Stomach (tissue), 9 donors: Measurements from ENCODE around the gene L3MBTL3. TPM values are rescaled to one million over a fixed set of nuclear protein-coding genes. Genes with fewer than 3 reads are reported as not detected.

Experiments used
- DNase-seq, 2 donors: peaks; one replicate each; pipeline versions ENCODE4 v3.0.0 to v3.0.0-alpha.2; 2013 to 2019
- H3K27ac ChIP-seq, 5 donors: fragments of 200-600 bp in 4 of 5; sonication (generic) in 4 of 5; one replicate each; pipeline ENCODE4 v1.5.1; 2013 to 2019; ENCODE audit warnings: mild to moderate bottlenecking in 1 of 5, moderate library complexity in 1 of 5
- H3K27me3 ChIP-seq, 3 donors: fragments of 200-600 bp; sonication (generic); one replicate each; pipeline ENCODE4 v1.5.1; 2017 to 2019; ENCODE audit warnings: mixed run types in 1 of 3
- H3K36me3 ChIP-seq, 4 donors: fragments of 200-600 bp; sonication (generic); 1 replicate in 3 of 4; 2 replicates in 1 of 4; pipeline ENCODE4 v1.5.1; 2016 to 2019
- H3K4me1 ChIP-seq, 4 donors: fragments of 200-600 bp; sonication (generic); one replicate each; pipeline ENCODE4 v1.5.1; 2016 to 2019
- H3K4me3 ChIP-seq, 4 donors: fragments of 200-600 bp; sonication (generic) in 3 of 4; one replicate each; pipeline ENCODE4 v1.5.1; 2016 to 2019; ENCODE audit warnings: mild to moderate bottlenecking in 1 of 4
- H3K9me3 ChIP-seq, 4 donors: fragments of 200-600 bp; sonication (generic); one replicate each; pipeline ENCODE4 v1.5.1; 2016 to 2019
- EP300 ChIP-seq: sonication (generic); formaldehyde crosslinking; IDR thresholded peaks from one replicate; pipeline ENCODE4 v1.6.1; 2017; ENCODE audit warnings: antibody characterized with exemption
- POLR2A ChIP-seq, 4 donors: fragments of 450-650 bp; IDR thresholded peaks; one replicate each; pipeline ENCODE4 v1.6.1; 2016; ENCODE audit warnings: antibody characterized with exemption in 4 of 4, control low read depth in 2 of 4, mild to moderate bottlenecking in 1 of 4, moderate library complexity in 1 of 4
- POLR2AphosphoS5 ChIP-seq, 3 donors: sonication (generic); formaldehyde crosslinking; IDR thresholded peaks; one replicate each; pipeline ENCODE4 v1.6.1; 2016; ENCODE audit warnings: antibody characterized with exemption in 3 of 3
- WGBS, 5 donors: extraction: QIAGEN DNeasy Blood & Tissue Kit in 3 of 5; methylation state at CpG; one replicate each; pipeline versions ENCODE4 v1.1.5 to v1.1.7; 2013 to 2018; 5-methylcytosine and 5-hydroxymethylcytosine counted together
- intact Hi-C: fragments of 100-400 bp; cut with DNase I; formaldehyde crosslinking; loops from one replicate; pipeline ENCODE4 v1.15.1; 2023; ENCODE audit warnings: low total_unique reads
- polyA plus RNA-seq, 3 donors: library from polyadenylated mRNA; stranded (reverse); fragments of 200-250 nt; gene quantifications; one replicate each; pipeline ENCODE4 v1.2.3, GENCODE V29; 2013
- total RNA-seq, 5 donors: library from RNA; depleted of rRNA; stranded (reverse); fragments of >200 nt; gene quantifications; one replicate each; pipeline versions ENCODE4 v1.1.0 to v1.2.3, GENCODE V29; 2014 to 2016
- TF ChIP-seq, protein P1 (sequence below), 7 experiments: fragments of 450-650 bp in 4 of 7; fragments of 200-600 bp in 3 of 7; sonication (generic) in 3 of 7; IDR thresholded peaks; one replicate each; pipeline ENCODE4 v1.5.1; 2016 to 2019; ENCODE audit warnings: antibody characterized with exemption in 7 of 7, control low read depth in 2 of 7, mild to moderate bottlenecking in 1 of 7
- donor health status: healthy with polysubstance abuse.
- donor health status: Bipolar disorder and iron deficiency.
- donor health status: healthy.

The L3MBTL3 gene
- total and polyA plus RNA-seq, 8 donors, result 1.8 to 51.9 (median 3.1) TPM; not detected in 1

DNA sequence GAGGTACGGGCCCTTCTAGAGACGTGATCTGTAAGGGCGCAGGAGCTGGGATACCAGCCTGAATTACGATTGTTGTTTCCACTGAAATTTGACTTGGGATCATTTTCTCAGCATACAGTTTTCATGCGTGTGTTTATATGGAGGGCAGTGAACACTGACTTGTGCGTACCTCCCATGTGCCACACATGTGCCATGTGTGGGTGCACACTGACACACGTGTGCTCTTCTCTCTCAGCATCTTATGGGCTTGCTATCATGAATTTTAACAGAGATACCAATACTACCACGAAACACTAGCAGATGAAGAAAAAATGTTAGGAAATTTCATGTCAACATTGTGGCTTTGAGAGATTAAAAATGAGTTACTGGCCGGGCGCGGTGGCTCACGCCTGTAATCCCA lies 39.1 kb downstream of the L3MBTL3 start:
- intact Hi-C loops, result no loop called here
- WGBS, 5 donors, result 89 to 98% (median 97%) methylated on average over 12 of the region's 12 CpGs

DNA sequence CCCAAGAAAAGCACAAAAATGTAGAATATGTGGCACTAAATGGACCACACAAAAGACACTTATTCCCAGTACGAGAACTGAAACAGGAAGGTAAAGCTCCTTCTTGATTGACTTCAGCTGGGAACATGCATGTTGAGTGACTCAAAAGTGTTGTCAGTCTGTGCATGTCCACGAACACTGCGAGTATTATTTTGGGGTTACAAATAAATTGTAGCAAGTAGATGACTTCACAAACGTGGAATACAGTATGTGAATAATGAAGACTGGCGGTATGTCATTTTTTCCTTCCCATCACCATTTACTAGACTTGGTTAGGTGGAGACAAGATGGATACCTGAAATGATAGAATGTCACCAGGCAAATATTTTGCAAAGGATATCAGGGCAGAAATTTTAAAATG lies 45.4 kb downstream of the L3MBTL3 start:
- H3K9me3 ChIP-seq, result no peaks in the 10 kb centered on the region
- TF ChIP-seq POLR2AphosphoS5 (IDR thresholded peaks at IDR 0.05) (no peak), EP300 (no peak), POLR2A (IDR thresholded peaks at IDR 0.05) (no peak)
- TF ChIP-seq, protein P1, sequence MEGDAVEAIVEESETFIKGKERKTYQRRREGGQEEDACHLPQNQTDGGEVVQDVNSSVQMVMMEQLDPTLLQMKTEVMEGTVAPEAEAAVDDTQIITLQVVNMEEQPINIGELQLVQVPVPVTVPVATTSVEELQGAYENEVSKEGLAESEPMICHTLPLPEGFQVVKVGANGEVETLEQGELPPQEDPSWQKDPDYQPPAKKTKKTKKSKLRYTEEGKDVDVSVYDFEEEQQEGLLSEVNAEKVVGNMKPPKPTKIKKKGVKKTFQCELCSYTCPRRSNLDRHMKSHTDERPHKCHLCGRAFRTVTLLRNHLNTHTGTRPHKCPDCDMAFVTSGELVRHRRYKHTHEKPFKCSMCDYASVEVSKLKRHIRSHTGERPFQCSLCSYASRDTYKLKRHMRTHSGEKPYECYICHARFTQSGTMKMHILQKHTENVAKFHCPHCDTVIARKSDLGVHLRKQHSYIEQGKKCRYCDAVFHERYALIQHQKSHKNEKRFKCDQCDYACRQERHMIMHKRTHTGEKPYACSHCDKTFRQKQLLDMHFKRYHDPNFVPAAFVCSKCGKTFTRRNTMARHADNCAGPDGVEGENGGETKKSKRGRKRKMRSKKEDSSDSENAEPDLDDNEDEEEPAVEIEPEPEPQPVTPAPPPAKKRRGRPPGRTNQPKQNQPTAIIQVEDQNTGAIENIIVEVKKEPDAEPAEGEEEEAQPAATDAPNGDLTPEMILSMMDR (IDR thresholded peaks at IDR 0.05), result no peak

More for the DNA sequence above, 39.1 kb downstream of the L3MBTL3 start:
- DNase-seq, result no peak
- Histone ChIP-seq H3K9me3 (no peaks in the 10 kb centered on the region), H3K4me3 (no peak overlapping the region), H3K27ac (no peak overlapping the region), H3K4me1 (no peaks in the 10 kb centered on the region), H3K36me3 (peaks cover 6 to 94% (median 69%) of the 10 kb centered on the region in 4 donors), H3K27me3 (no peaks in the 10 kb centered on the region)
- TF ChIP-seq POLR2AphosphoS5 (IDR thresholded peaks at IDR 0.05) (no peak), EP300 (no peak), POLR2A (IDR thresholded peaks at IDR 0.05) (no peak)
- TF ChIP-seq, protein P1 (IDR thresholded peaks at IDR 0.05), result no peak

DNA sequence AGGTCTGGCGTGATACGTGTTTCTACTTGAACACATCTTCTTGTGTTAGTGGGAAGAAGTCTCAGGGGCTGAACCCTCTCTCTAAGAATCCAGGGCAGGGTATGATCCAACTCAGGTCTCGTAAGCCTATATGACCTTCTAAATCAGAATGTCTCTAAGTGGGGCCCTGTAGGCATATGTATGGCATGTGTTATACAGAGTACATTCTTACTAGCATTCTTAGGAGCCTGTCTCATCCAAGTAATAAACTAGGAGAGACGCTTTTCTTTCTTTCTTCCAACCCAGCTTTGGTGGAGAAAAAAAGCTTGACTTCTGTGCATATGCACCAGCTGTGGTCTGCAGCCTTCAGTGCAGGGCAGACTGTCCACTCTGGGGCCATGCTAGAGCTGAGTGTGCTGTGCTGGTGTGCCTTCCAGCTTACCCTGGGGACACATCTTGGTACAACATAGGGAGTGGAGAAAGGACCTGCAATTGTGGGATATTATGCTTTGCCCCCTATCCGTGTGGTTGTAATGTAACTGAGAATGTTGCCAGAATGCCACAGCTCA lies 47.3 kb downstream of the L3MBTL3 start:
- intact Hi-C loops, result no loop called here
- TF ChIP-seq EP300 (no peak), POLR2A (IDR thresholded peaks at IDR 0.05) (no peak), POLR2AphosphoS5 (IDR thresholded peaks at IDR 0.05) (no peak)
- TF ChIP-seq, protein P1 (IDR thresholded peaks at IDR 0.05), result no peak
- Histone ChIP-seq H3K27ac (no peak overlapping the region), H3K27me3 (no peaks in the 10 kb centered on the region), H3K4me3 (no peak overlapping the region), H3K9me3 (no peaks in the 10 kb centered on the region), H3K4me1 (peaks cover 0 to 3% (median 0%) of the 10 kb centered on the region in 4 donors), H3K36me3 (peaks cover 0 to 65% (median 38%) of the 10 kb centered on the region in 4 donors)
- no peak for DNase-seq
- 90 to 99% (median 96%) methylated on average over 5 of the region's 5 CpGs for WGBS, 5 donors

More for the DNA sequence above, 45.4 kb downstream of the L3MBTL3 start:
- Histone ChIP-seq H3K27ac (no peak overlapping the region), H3K4me1 (no peaks in the 10 kb centered on the region), H3K27me3 (no peaks in the 10 kb centered on the region), H3K4me3 (no peak overlapping the region), H3K36me3 (peaks cover 0 to 70% (median 46%) of the 10 kb centered on the region in 4 donors)
- whole genome bisulfite sequencing, 5 donors, result 87 to 96% (median 92%) methylated on average over 5 of the region's 5 CpGs
- no peak for DNase-seq
- intact Hi-C loops, result no loop called here

GRCh38 chr6:130069485-130069884 lies 51.1 kb downstream of the L3MBTL3 start:
- Histone ChIP-seq H3K27ac (no peak overlapping the region), H3K4me1 (peaks cover 0 to 3% (median 0%) of the 10 kb centered on the region in 4 donors), H3K27me3 (no peaks in the 10 kb centered on the region), H3K4me3 (no peak overlapping the region), H3K9me3 (no peaks in the 10 kb centered on the region), H3K36me3 (peaks cover 0 to 38% (median 18%) of the 10 kb centered on the region in 4 donors)
- no peak for DNase-seq
- intact Hi-C loops, result no loop called here
- TF ChIP-seq, protein P1 (IDR thresholded peaks at IDR 0.05), result no peak
- TF ChIP-seq POLR2A (IDR thresholded peaks at IDR 0.05) (no peak), POLR2AphosphoS5 (IDR thresholded peaks at IDR 0.05) (no peak), EP300 (no peak)
- 66 to 84% (median 74%) methylated on average over 4 of the region's 4 CpGs for WGBS, 5 donors
